ENCODE data around the gene MYL4.

MYL4 gene

DNA sequence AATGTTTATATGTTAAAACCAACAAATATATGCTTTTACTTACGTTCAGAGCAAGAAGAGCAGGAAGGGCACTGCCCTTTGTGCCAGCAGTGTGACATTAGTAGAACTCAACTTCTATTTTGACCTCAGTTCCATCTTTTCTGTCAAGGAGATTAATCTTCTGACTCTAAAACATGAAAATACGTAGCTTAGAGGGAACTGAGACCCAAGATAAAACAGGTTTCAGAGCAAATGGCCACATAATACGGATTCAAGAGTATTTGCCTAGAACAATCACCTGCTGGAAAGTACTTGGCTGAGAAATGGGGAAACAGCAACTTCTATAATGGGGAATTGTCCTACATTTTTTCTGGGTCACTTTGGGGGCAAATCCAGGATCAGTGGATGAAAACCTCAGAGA, 22.2 kb downstream of the MYL4 start:
- no peak overlapping the region for H3K4me3 ChIP-seq (ENCODE audit: control insufficient read depth, low read depth, low read length)
- TF ChIP-seq, protein P1, sequence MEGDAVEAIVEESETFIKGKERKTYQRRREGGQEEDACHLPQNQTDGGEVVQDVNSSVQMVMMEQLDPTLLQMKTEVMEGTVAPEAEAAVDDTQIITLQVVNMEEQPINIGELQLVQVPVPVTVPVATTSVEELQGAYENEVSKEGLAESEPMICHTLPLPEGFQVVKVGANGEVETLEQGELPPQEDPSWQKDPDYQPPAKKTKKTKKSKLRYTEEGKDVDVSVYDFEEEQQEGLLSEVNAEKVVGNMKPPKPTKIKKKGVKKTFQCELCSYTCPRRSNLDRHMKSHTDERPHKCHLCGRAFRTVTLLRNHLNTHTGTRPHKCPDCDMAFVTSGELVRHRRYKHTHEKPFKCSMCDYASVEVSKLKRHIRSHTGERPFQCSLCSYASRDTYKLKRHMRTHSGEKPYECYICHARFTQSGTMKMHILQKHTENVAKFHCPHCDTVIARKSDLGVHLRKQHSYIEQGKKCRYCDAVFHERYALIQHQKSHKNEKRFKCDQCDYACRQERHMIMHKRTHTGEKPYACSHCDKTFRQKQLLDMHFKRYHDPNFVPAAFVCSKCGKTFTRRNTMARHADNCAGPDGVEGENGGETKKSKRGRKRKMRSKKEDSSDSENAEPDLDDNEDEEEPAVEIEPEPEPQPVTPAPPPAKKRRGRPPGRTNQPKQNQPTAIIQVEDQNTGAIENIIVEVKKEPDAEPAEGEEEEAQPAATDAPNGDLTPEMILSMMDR (IDR thresholded peaks at IDR 0.05; ENCODE audit: control insufficient read depth, insufficient read depth, low read depth, low read length, missing control alignments), result no peak
- no peak for DNase-seq (ENCODE audit: low read depth)

DNA sequence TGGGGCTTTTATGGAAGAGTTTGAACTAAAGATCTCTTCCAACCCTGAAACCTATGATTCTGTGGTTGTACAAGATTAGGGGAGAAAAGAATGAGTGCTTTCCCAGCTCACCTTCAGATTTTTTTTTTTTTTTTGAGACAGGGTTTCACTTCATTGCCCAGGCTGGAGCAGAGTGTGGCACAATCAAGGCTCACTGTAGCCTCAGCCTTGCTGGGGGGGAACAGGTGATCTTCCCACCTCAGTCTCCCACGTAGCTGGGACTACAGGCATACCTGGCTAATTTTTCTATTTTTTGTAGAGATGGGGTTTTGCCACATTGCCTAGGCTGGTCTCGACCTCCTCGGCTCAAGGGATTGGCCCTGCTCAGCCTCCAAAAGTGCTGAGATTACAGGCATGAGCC, 22.7 kb downstream of the MYL4 start:
- TF ChIP-seq, protein P1 (IDR thresholded peaks at IDR 0.05; ENCODE audit: control insufficient read depth, insufficient read depth, low read depth, low read length, missing control alignments), result no peak
- H3K4me3 ChIP-seq (ENCODE audit: control insufficient read depth, low read depth, low read length), result no peak overlapping the region
- DNase-seq (ENCODE audit: low read depth), result no peak

DNA sequence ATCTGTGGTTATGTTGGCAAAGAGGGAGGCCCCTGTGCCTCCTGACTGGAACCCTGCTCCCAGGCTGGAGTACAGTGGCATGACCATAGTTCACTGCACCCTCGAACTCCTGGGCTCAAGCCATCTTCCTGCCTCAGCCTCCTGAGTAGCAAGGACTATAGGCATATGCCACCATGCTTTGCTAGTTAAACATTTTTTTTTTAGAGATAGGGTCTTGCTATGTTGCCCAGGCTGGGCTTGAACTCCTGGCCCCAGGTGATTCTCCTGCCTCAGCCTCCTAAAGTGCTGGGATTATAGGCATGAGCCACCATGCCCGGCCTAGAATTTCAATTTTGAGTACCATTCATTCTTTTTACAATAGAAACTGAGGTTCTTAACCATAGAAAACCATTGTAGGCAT, 23.3 kb downstream of the MYL4 start:
- TF ChIP-seq, protein P1 (IDR thresholded peaks at IDR 0.05; ENCODE audit: control insufficient read depth, insufficient read depth, low read depth, low read length, missing control alignments), result no peak
- no peak overlapping the region for H3K4me3 ChIP-seq (ENCODE audit: control insufficient read depth, low read depth, low read length)
- no peak for DNase-seq (ENCODE audit: low read depth)

GRCh38 chr17:47235506-47235905, 26.4 kb downstream of the MYL4 start:
- no peak overlapping the region for H3K4me3 ChIP-seq (ENCODE audit: control insufficient read depth, low read depth, low read length)
- DNase-seq (ENCODE audit: low read depth), result no peak
- TF ChIP-seq, protein P1 (IDR thresholded peaks at IDR 0.05; ENCODE audit: control insufficient read depth, insufficient read depth, low read depth, low read length, missing control alignments), result no peak

DNA sequence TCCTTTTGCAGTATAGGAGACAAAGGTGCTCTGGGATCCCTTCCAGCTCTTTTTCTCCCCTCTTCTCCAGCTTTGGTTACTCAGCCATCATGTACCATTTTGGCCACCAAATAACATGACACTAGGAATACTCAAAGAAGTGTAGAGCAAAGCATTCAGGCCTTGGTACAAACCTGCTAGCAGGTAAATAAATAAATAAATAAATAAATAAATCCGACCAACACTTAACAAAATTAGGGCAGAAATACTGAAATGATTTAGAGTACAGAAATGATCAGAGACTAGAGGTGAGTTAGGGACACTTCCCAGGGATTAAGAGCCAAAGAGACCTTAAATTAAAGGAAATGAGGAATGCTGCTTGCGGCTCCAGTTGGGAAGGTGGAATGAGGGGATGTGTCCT, 26.8 kb downstream of the MYL4 start:
- H3K4me3 ChIP-seq (ENCODE audit: control insufficient read depth, low read depth, low read length), result no peak overlapping the region
- DNase-seq (ENCODE audit: low read depth), result no peak
- TF ChIP-seq, protein P1 (IDR thresholded peaks at IDR 0.05; ENCODE audit: control insufficient read depth, insufficient read depth, low read depth, low read length, missing control alignments), result no peak

DNA sequence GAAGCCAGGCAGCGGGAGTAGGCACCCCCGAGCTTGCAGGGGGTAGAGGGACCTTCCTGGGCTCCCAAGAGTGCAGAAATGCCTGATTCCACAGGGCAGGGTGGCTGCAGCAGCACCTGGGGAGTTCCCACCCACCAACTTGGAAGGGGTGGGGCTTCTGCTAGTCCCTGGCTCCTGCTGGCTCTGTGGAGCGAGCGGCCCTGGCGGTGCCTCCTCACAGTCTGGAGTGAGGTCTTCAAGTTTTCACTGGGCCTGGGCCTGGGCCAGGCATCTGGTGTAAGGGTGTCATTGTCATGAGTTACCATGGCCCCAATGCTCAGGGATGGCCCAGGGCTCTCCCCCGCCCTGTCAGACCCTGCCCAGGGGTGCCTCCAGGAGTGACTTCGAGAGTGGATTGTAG, 28.7 kb downstream of the MYL4 start:
- H3K4me3 ChIP-seq (ENCODE audit: control insufficient read depth, low read depth, low read length), result no peak overlapping the region
- no peak for DNase-seq (ENCODE audit: low read depth)
- TF ChIP-seq, protein P1 (IDR thresholded peaks at IDR 0.05; ENCODE audit: control insufficient read depth, insufficient read depth, low read depth, low read length, missing control alignments), result no peak

Measured in AG09309 (cell line).